VCaP (cell line): ENCODE measurements around the gene CYSTM1.

Experiments used
- H3K27ac ChIP-seq: fragments of 450-650 bp; 2 replicates; pipeline ENCODE4 v1.5.1; 2017
- CTCF ChIP-seq: fragments of 450-650 bp; conservative IDR thresholded peaks from 2 replicates; pipeline ENCODE4 v1.5.1; 2017; ENCODE audit warnings: mild to moderate bottlenecking, moderate library complexity

The CYSTM1 gene

DNA sequence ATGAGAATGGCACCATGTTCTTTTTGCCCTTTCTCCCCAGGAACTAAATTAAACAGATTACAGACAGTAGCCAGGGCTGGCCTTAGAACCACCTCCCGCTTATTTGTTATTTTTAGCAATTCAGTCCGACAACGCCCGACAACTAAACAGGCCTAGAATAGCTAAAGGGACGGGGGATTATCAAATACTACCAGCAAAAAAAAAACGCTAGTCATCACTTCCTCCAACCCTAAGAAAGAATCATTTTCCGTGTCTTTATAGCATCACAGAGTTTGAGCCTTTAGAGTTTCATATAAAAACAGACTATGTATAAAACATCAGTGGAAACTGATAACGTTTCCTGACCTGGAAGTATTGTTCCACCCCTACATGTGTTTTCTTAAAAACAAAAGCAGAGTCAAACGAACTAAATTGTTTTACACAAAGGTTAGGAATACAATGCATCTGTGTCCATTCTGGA lies 92.6 kb downstream of the CYSTM1 start:
- no peak for TF ChIP-seq CTCF
- H3K27ac ChIP-seq, result no peak overlapping the region

- no peak for TF ChIP-seq CTCF
- H3K27ac ChIP-seq, result no peak overlapping the region
Observed at GRCh38 chr5:140270008-140270407, 95.0 kb downstream of the CYSTM1 start.

DNA sequence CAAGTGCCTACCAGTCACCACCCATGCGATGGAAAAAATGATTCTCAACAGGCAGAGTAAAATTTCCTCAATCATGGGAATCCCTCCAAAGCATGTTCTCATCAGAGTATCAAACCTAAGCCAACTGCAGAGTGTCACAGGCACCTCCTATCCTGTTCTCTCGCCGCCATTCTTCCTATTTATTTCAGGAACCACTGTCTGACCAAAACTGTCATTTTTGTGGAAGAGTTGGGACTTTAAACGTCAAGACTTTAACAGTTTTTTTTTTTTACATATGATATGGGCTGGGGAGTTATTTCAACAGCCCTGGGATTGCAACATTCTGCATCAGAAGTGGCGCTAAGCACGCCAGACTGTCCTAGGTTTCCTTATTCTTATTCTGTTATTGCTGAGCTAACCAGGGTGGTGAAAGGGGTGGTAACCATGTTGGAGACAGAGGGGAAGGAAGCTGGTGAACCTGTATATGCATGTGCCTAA lies 98.5 kb downstream of the CYSTM1 start:
- TF ChIP-seq CTCF, result no peak
- no peak overlapping the region for H3K27ac ChIP-seq

DNA sequence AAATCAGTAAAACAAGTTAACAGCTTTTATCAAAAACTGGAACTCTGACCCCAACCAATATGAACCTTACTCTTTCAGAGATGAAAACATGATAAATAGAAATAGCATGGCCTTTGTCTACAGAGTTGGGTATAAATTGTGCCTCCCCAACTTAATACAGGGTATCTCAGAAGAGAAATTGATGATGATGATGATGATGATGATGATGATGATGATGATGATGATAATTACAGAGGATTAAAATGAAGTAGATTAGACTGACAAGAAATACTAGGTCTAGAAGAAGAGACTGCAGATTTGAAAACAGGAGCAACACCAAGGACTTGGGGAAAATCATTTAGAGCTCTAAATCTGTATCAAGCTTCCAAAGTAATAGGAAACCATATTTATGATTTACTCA lies 100.8 kb downstream of the CYSTM1 start:
- no peak overlapping the region for H3K27ac ChIP-seq
- TF ChIP-seq CTCF, result no peak

DNA sequence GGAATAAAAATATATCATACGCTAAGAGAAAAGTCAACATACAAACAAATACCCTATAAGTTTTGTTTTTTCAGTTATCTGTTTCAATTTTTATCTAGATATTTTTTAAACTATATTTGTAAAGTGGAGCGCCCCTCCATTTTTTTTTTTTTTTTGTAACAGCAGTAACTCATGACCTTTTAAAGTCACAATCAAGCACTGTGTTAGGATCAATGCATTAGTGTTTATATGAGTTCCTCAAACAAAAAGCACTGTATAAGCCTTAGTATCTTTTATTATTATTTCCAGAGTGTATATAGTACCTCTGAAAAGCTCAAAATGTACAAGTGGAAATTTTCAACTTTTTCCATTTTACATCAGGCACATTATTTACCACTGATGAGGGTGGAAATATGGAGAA lies 107.3 kb downstream of the CYSTM1 start:
- no peak overlapping the region for H3K27ac ChIP-seq
- no peak for TF ChIP-seq CTCF

DNA sequence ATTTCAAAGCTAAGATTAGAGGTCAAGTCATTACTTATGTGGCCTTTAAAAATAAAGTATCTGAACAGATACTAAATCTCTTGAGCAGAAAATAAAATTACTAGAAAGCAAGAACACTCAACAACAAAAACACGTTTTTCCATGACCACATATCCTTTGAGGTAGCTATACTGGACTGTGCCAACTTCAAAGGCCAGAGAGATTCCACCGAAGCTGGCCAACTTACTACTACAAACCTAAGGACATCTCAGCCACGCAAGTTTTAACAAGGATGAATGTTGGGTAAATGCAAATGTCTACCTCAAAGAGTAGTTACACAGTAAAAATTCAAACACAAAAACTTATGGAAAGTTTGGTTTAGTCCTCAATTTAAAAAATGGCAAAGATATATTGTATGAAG lies 109.0 kb downstream of the CYSTM1 start:
- H3K27ac ChIP-seq, result no peak overlapping the region
- TF ChIP-seq CTCF, result no peak

- H3K27ac ChIP-seq, result no peak overlapping the region
- TF ChIP-seq CTCF, result no peak
Observed at GRCh38 chr5:140286424-140286823, 111.4 kb downstream of the CYSTM1 start.
